ENCODE results near the gene NCKAP5.

DNA sequence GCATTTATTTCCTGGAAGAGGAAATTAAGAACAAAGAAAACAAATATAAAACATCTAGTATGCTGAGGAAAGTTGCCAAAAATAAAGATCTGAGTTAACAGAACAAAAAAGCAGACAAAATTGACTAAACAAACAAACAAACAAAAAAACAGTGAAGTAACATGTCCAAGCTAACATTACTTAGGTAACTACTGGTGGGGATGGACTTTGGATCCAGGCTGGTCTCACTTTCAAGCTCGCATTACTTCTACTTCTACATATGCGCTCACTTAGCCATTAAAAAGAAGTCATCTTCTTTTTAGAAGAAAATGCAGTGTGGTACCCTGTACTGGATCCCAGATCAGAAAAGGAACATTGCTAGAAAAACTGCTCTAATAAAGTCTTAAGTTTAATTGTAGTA is 358.9 kb downstream of the NCKAP5 start:
- TF ChIP-seq, protein P1, sequence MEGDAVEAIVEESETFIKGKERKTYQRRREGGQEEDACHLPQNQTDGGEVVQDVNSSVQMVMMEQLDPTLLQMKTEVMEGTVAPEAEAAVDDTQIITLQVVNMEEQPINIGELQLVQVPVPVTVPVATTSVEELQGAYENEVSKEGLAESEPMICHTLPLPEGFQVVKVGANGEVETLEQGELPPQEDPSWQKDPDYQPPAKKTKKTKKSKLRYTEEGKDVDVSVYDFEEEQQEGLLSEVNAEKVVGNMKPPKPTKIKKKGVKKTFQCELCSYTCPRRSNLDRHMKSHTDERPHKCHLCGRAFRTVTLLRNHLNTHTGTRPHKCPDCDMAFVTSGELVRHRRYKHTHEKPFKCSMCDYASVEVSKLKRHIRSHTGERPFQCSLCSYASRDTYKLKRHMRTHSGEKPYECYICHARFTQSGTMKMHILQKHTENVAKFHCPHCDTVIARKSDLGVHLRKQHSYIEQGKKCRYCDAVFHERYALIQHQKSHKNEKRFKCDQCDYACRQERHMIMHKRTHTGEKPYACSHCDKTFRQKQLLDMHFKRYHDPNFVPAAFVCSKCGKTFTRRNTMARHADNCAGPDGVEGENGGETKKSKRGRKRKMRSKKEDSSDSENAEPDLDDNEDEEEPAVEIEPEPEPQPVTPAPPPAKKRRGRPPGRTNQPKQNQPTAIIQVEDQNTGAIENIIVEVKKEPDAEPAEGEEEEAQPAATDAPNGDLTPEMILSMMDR (IDR thresholded peaks at IDR 0.05) = no peak
- TF ChIP-seq EP300 (IDR thresholded peaks at IDR 0.05) = no peak
- TF ChIP-seq POLR2A (IDR thresholded peaks at IDR 0.05) = no peak

Data from upper lobe of left lung (tissue), 4 donors.